Embryonic facial prominence (tissue), 1 donor: ENCODE results near the gene TRIM25.

Experiments
- DNase-seq: peaks from one replicate; pipeline ENCODE4 v3.0.0-alpha.2; 2016; ENCODE audit errors: extremely low spot score

TRIM25 gene

DNA sequence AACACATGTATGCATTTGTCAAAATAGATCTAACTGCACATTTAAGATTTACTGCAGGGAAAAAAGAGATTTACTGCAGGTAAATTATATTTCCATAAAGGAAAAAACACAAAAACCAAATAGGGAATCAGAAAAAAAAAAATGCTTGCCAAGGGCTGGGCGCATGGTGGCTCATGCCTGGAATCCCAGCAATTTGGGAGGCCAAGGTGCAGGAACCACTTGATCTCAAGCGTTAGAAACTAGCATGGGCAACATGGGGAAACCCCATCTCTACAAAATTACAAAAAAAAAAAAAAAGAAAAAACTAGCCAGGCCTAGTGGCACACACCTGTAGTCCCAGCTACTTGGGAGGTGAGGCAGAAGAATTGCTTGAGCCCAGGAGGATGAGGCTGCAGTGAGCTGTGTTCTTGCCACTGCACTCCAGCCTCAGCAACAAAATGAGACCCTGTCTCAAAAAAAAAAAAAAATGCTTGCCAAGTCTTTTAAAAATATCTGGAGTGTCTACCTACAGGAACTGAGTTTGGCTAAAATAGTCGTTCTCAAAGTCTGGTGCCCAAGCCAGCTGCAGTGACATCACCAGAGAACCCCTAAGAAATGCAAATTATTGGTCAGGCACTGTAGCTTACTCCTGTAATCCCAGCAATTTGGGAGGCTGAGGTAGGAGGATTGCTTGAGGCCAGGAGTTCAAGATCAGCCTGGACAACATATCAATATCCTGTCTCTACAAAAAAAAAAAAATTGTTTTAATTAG lies 17.5 kb downstream of the TRIM25 start:
- no peak for DNase-seq

DNA sequence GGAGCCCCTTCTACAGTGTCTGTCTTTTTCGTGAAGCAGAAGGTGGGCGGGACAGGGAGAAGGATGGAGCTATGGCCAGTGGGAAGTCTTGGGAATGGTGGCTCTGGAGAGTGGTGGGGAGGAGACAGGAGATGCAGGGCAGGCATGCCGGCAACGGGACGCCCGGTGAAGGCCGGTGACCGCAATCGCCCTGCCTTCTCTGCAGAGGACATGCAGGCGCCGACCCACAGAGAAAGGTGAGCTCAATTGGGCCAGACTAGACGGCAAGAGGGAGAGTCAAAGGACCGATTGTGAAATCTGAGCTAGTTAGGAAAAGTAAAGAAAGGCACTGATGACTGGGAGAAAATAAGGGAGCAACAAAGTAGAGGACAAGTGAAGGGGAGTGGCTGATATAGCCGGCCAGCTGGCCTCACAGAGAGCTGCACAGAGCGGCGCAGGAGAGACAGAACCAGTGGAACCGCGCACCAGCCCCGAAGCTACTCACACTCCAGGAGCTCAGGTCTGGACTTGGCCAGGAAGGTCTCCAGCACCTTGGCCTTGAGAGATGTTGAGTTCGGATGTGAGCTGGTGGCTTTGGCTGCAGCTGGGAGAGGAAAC lies 18.9 kb downstream of the TRIM25 start:
- no peak for DNase-seq

DNA sequence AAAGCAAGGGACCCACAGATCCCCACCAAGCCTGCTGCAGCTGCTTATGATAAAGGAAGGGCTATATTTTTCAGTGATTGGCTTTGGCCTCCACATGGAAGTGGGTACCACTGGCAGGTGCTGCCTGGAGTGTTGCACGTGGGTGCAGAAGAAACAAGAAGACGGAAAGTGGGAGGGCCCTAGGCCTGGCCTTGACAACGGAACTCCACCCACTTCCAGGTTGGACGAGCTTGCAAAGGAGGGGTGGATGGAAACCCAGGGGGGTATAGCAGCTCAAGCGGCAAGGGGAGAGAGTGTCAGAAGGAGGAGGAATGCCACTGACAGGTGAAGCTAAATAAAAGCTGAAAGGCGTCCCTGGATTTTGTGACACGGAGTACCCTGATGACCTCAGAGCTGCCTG lies 20.3 kb downstream of the TRIM25 start:
- no peak for DNase-seq

DNA sequence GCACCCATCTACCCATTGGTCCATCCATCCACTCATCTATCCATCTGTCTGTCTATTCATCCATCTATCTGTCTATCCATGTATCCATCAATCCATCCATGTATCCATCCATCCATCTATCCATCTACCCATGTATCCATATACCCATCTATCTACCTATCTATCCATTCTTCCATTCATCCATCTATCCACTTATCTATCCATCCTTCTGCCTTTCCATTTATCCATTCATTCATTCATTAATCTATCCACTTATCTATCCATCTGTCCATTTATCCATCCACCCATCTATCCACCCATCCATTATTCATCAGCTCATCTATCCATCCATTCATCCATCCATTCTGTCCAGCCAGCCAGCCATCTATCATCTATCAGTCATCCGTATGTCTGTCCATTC lies 21.5 kb downstream of the TRIM25 start:
- DNase-seq = no peak

DNA sequence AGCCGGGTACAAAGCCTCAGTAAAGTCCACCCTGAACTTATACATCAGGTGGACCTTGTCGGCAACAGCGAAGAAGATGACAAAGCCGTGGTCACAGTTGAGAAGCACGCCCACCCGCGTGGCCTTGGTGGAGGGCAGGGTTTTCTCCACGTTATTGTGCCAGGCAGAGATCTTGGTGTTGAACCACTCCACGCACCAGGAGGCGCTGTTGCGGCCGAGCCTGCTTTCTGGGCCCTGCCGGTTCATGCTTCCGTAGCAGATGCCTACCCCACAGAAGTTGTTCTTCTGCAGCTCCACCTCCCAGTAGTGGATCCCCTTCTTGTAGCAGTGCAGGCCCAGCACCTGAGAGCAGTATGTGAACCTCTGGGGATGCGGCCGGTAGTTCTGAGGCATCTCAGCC lies 22.1 kb downstream of the TRIM25 start:
- DNase-seq = no peak

DNA sequence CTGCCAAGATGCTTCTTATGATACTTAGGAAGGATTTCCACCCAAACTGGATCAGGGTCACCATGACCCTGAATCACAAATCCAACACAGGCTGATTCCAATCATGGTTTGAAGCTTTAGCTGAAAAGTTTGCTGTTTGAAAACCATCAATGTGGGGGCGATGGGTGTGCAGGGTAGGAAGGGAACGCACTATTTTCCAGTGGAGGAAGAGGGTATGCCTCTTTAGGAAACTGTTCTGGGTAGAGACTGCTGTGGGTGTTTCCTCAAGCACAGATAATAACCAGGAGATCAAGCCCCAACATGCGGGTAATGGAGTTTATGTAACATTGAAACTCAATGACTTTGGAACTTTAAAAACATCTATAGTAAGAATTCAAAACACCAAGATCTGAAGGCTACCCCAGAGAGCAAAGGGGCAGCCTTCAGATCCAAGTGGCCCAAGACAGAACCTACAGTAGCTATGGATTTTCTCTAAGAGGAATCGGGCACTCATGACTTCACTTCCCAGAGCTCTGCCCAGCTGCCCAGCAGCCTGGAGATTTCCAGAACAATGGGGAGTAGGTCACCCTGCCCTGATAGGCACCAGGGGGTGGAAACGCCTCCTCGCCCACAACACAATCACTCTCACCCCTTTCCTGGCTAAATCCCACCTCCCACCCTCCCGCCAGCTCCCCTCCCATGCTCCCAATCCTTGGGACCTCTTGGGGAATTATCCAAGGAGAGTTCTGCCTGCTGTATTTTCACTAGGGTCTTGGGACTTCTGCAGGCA lies 22.8 kb downstream of the TRIM25 start:
- no peak for DNase-seq

DNA sequence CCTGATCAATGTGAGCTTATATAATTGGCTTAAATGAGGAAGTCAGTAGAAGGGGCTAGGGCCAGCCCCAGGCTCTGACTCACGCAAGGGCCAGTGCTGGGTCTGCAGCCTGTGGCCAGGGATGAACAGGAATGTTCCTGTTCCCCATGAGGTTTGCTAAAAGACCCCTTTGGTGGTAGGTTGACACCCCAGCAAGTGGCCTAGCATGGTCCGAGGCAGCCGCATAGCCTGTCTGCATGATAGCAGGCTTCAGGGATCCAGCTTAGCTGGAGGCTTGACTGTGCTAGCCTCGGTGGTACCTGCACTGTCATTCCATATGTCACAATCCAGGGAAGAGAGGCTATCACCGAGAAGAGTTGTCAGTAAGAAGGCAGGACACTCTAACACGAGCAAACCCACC lies 23.5 kb downstream of the TRIM25 start:
- no peak for DNase-seq

DNA sequence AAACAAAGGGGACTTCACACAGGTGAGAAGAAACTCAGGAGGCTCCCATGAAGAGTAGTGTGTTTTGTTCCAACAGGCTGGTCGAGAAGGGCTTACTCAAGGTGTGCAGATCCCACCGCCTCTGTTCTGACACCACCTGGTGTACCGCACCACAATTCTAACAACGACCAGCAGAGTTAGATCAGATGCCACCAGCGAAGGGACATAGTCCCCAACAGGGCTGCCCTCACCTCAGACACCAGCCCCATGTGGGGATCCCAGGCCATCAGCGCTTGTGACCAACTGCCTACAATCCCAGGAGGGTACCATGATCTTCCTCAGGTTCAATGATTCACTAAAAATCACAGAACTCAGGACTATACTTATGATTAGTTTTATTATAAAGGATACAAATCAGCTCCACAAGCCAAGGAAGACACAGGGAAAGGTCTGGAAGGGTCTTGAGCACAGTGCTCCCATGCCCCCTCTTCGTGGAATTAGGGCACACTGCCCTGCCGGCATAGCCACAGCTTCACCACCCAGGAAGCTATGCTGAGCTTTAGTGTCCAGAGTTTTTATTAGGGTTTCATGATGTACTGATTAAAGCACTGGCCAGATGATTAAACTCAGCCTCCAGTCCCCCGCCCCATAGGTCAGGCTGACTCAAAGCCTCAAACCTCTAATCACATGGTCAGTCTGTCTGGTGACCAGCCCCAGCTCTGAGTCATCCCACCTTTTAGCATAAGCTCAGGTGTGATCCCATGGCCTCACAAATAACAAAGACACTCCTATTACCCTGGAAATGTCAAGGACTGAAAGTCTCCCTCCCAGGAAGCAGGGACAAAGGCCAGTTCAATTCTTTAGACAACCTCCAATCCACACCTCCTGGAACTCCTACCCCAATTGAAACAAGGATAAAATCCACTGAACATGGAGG lies 26.0 kb downstream of the TRIM25 start:
- DNase-seq = no peak

DNA sequence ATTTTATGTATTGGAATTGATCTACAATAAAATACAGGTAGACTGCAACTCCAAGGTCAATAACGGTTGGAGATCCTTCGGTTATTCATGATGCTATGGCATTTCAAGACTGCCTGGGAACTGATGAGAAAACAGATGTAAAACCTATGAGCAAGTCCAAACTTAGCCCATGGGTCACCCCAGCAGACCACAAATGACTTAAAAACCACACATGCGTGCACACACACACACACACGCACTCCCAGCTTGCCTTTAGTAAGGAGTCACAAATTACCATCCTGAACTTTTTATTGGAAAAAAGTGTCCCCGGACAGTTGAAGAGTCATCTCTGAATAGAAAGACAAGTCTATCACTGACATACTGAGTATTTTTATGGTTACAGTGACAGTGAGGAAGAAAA lies 26.7 kb downstream of the TRIM25 start:
- DNase-seq = no peak

DNA sequence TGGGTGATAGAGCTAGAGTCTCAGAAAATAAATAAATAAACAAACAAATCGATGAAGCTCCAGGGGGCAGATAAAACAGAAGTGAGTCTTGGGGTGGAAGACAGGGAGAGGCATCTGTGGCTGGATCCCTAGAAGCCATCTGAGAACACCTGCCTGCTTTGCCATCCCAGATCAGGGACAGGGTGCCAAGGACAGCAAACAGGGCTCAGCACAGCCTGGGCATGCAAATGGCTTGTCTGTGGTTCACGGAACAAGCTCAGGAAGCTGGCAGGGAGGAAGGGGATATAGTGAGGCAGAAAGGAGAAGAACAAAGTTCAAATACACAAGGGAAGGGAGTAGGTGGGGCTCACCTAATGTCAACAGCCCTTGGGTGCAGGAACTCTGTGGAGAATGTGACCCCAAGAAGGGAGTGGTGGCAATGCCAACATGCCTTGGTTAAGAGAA lies 27.5 kb downstream of the TRIM25 start:
- no peak for DNase-seq

DNA sequence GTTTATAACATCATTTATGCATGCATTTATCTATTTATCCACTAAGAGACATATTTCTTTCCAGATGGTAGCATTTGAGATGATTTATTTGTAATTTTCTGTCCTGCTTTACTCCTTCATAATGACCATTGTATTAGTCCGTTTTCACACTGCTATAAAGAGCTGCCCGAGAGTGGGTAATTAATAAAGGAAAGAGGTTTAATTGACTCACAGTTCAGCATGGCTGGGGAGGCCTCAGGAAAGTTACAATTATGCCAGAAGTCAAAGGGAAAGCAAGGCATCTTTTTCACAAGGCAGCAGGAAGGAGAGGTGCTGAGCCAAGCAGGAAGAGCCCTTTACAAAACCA lies 28.6 kb downstream of the TRIM25 start:
- DNase-seq = no peak

DNA sequence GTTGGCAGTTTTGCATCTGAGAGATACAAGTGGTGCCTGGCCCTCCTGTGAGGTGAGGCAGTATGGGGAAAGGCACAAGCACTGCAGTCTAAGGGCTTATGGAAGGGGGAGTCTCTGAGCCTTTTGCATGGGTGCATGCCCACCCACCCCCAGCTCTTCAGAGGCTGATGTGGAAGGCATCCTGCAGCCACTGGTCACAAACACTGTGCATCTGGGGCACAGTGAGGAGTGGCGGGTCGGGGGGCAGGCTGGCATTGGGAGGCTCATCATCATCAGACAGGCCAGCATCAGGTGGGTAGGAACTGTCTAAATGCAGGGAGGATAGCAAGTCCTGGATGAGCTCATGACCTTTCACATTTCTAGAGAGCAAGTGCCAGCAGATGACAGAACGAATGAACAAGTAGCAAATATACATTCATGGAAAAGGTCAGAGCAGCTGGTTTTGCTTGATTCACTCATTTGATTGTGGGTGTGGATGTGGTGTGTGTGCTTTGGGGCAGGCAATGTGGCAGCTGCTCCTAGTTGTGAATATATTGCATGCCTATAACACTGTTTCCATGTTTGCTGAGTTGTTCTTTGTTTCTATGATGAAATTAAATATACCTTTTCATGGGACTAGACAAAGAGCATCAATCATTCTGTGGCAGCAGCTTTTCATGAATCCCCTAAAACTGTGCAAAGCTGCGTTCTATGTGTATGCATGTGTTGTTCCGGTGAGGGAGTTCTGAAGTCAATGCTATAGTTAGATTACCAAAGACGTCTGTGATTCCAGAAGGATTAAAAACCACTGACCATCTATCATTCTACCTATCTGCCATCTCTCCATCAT lies 29.2 kb downstream of the TRIM25 start:
- no peak for DNase-seq

DNA sequence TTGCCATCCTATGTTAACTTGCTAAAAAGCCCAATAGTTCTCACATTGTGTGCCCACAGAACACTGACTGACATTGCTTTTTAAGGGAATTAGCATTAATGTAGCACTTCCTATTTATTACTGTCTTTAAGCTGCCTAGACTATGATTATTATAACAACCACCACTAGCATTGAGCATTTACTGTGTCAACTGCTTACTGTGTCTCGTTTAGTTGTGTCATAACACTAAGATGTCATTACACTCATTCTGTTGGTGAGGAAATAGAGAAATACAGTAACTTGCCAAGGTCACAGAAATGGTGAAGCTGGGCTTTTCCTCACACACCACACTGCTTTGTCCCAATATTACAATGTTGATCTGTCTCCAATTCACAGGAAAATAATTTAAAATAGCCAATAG lies 30.2 kb downstream of the TRIM25 start:
- no peak for DNase-seq

DNA sequence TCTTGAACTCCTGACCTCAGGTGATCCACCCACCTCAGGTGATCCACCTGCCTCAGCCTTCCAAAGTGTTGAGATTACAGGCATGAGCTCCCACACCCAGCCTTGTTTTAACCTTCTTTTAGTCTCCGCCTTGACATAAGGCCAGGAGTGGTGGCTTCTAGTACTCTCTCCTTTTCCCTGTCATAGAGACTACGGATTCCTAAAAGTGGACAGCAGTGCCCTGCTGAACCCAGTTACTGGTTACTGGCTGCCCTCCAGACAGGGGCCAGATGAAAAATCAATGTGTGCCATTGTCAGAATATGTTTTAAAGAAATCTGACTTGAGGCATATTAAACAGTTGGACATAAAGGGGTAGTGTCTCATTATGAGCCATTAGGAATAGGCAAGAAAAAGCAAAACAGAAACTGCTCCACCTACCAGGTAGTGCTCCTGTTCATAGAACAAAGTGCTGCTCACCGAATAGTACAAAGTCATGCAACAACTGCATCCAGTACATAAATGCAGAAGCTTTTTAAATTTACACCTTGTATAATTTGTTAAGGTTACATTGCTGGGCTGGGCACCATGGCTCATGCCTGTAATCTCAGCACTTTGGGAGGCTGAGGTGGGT lies 32.1 kb downstream of the TRIM25 start:
- no peak for DNase-seq

DNA sequence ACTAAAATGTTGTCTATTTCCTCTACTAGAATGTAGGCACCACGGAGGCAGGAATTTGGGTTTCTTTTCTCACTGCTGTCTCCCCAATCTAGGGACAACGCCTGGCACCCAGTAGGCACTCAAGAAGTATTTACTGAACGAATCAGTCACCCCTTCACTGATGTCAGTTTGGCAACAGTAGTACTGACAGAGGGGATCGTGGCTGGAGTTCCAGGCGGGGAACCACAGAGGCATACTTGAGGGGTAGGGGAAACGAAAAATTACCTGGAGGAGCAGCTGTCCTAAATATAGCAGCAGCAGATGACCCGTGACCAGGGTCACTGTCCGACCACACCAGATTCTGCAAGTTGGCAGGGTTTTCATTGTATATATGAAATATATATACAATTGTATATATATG lies 33.3 kb downstream of the TRIM25 start:
- no peak for DNase-seq

DNA sequence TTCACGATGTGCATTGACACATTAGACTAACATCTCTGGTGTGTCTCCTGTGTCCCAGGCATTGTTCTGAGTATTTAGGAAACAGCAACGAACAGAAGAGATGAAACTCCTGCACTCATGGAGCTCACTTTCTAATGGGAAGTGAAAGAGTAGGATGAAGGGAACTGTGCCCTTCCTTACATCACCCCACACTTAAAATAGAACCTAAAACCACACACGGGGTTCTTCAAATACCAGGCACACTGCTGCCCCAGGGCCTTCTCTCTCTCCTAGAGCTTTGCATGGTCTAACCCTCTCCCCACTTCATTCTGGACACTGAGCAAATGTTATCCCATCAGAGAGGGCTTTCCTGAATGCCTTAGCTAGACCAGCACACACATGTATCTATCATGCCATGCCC lies 33.7 kb downstream of the TRIM25 start:
- DNase-seq = no peak

DNA sequence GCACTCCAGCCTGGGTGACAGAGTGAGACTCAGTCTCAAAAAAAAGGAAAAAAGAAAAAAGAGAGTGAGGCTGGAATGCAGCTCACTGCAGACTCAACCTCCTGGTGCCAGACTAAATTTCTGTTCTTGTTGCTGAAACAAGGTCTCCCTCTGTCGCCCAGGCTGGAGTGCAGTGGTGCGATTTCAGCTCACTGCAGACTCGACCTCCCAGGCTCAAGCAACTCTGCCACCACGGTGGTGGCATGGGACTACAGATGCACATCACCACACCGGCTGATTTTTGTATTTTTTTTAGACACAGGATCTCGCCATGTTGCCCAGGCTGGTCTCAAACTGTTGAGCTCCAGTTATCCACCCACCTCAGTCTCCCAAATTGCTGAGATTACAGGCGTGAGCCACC lies 34.6 kb downstream of the TRIM25 start:
- no peak for DNase-seq

DNA sequence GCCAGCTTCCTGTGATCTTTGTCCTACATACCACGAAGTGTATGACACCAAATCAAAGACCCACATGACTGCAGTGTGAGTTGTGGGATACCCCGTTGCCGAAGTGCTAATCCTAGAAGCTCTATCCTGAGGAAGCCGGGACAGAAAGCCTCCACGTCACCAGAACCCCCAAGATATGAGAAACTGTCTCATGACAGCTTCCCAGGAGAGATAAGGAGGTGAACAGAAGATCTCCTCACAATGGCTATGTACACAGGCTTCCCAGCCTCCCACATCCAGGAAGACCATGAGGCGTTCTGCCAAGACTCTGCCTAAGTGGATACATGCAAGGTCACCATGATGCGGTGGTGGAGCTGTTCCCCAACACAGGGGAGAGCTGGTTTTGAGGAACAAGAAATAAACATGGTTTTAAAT lies 37.1 kb downstream of the TRIM25 start:
- no peak for DNase-seq

DNA sequence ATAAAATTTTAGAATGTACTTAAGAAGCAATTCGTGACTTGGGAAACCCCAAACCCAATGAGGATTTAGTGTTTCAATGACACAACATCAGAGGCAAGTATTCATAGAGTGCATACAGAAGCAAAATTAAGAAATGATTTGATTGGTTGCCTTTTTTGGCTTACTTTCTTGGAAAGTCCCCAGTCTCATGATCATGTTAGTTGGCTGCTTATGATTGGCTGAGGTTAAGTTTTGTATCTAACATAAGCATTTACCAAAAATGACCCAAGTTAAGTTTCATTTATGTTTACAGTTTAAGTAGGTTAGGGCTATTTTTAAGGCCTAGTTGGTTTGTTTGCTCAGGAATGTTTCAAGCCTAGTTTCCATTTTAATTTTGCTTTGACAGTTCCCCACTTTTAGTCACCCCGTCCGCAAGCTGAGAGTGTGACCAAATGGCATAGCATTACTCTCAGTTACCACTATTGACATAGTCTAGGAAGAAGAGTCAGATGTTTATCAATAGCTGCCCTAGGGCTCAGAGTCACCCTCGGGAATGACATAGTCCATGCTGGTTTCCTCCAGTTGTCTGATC lies 43.7 kb downstream of the TRIM25 start:
- no peak for DNase-seq

DNA sequence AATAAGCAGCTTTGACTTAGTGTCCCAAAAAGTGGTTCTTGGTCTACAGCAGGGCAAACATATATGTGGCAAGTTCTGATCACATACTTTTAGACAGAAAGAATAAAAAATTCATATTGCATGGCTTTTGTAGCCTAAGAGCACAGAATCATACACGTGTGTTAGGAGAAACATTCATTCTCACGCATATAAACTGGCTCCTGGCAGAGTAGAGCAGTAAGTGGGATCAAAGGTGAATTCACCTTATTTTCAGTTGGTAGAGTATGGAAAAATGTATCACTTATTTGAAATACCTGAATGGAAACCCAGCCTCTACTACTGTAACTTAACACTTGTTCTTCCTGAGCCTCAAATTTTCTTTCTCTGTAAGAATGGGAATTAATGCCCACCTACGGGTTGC lies 45.1 kb downstream of the TRIM25 start:
- DNase-seq = no peak
